GF-D8 (cell line): ENCODE results near the gene FAM83C.

Experiments used
- DNase-seq: peaks from one replicate; lab custom pipeline; 2025; lab: John Stamatoyannopoulos, UW

The FAM83C gene

DNA sequence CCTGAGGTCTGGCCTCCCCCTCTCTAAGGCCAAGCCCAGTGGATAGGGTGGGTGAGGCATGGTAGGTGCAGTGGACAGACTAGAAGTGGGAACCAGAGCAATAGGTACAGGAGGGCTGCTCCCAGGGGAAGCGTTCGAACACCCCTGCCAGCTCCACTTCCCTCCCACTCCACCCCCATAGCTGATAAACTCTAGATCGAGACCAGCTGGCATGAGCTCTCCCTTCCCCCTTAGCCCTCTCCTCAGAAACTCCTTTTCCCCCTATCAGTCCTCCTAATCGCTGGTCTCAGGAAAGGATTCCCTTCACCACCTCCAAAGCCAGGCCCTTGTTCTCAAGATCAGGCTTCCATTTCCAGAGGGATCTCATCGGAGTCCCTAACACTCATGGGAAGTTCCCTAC, 6.0 kb upstream of the FAM83C start:
- no peak for DNase-seq

DNA sequence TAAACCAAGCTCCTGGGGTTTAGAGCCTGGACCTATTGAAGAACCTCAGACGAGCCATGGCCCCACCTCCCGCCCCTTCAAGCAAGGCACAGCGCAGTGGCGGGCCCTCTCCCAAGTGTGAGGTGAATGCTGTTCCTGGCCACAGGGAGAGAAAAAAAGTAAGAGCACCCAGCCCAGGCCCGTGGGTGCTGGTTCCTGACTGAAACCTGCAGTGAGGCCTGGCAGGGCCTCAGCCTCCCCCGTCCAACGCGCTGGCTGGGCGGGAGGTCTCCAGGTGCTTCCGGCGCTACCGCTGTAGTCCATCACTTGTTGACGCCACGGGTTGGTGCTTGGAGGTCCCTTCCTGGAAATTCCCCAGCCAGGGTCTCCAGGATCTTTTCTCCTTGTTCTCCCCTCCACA, 5.5 kb upstream of the FAM83C start:
- DNase-seq = no peak

DNA sequence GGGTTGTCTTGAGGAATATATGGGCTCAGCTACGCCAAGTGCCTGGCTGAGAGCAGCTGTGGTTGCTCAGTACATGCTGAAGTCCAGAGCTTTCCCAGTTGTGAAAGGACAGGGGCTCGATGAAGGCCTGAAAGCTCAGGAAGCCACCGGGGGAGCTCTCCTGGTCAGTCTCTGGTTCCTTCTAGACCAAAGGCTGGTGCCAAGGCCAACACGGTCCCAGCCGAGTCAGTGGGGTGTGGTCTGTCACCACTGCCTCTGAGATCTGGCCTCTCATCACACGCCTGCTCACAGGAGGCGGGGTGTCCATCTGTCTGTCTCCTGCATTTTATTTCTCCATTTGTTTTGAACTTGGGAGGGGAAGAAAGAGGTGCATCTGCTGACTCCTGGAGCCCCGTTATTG, 4.9 kb upstream of the FAM83C start:
- DNase-seq = no peak

GRCh38 chr20:35296101-35296554, 3.9 kb upstream of the FAM83C start:
- DNase-seq = no peak

DNA sequence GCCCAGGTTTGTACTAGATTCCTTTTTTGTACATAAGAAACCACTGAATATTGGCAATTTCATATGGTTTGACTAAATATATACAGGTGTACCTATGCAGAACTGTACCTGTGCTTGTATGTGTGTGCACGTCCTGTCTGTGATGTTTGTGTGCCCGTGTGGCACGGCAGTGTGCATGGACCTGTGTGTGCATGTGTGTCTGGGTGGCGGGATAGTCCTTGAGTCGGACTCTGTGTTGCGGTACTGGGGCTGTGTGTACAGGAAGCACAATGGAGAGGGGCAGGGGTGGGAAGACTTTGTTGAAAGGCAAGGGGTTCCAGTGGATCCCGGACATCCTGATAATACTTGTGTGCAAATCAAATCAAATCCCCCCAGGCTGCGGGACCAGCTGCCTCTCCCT, 3.4 kb upstream of the FAM83C start:
- DNase-seq = no peak

DNA sequence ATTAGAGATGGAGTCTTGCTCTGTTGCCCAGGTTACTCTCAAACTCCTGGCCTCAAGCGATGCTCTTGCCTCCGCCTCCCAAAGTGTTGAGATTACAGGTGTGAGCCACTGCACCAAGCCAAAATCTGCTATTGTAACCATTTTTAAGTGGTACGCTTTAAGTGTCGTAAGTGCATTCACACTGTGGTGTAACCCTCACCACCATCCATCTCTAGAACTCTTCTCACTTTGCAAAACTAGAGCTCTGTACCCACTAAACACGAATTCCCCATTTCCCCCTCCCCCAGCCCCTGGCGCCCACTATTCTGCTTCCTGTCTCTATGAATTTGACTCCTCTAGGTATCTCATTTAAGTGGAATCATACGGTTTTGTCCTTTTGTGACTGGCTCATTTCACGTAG, 2.8 kb upstream of the FAM83C start:
- no peak for DNase-seq

GRCh38 chr20:35294293-35294685, 2.1 kb upstream of the FAM83C start:
- DNase-seq = no peak

DNA sequence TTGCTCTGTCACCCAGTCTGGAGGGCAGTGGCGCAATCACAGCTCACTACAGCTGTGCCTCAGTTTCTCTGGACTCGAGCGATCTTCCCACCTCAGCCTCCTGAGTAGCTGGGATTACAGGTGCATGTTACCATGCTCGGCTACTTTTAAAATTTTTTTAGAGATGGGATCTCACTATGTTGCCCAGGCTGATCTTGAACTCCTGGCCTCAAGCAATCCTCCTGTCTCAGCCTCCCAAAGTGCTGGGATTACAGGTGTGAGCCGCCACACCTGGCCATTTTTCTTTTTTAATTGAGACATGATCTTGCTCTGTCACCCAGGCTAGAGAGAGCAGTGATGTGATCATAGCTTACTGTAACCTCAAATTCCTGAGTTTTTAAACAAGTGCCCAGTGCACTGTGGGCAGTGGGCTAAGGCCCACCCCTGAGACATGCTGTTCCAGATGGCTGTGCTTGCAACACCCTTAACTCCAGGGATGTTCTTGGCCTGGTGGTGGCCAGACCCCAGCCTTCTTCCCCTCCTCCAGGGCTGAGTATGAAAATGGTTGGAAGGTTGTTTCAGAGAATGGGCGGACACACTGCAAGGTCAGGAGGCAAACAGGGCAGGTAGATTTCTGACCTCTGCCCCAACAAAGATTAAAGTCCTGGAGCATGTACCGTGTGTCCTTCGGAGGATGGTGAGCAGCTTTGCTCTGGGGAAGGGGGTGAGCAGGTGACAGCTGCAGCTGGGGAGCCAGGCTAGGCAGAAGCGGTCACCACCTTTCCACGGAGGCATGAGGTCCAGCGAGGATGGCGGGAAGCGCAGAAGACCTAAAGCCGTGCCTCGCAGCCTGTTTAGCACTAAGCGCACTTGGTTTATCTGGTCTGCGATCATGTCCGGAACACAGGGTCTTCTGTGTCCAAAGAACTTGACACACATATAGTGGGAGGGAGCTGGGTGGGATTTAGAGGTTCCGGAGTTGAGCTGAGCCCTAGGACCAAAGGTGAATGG, 1.4 kb upstream of the FAM83C start:
- DNase-seq = no peak

DNA sequence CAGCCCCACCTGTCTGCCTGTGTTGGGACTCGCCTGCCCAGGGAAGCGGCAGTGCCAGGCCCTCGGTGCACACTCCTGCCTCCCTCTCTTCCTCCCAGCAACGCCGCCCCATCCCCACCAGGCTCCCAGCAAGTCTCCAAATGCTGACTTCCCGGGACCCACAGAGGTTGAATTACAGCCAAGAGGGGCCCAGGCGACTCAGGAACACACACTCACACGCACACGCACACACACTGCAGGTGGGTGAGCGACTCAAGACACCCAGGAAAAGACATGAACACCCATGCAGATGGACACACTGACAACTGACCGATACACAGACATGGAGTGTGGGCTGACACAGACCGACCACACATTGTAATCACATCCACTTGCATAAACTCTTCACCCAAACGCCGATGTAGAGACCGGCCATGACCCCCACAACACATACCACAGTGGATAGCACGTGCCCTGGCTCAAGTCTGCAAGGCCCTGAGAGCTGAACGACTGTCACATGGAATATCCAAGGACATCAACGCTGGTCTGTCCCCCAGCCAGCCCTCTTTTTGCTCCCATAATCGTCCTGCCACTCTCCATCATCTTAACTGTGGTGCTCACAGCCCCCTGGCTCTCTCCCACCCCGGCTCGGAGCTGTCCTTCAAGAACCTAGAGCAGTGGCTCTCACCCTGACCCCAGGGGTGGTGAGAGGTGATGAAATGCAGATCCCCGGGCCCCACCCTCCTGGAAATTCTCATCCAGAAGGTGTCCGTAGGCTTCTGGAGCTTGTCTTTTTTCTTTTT, 470 bp upstream of the FAM83C start:
- no peak for DNase-seq

GRCh38 chr20:35290887-35291417, 1.3 kb downstream of the FAM83C start:
- DNase-seq = no peak

DNA sequence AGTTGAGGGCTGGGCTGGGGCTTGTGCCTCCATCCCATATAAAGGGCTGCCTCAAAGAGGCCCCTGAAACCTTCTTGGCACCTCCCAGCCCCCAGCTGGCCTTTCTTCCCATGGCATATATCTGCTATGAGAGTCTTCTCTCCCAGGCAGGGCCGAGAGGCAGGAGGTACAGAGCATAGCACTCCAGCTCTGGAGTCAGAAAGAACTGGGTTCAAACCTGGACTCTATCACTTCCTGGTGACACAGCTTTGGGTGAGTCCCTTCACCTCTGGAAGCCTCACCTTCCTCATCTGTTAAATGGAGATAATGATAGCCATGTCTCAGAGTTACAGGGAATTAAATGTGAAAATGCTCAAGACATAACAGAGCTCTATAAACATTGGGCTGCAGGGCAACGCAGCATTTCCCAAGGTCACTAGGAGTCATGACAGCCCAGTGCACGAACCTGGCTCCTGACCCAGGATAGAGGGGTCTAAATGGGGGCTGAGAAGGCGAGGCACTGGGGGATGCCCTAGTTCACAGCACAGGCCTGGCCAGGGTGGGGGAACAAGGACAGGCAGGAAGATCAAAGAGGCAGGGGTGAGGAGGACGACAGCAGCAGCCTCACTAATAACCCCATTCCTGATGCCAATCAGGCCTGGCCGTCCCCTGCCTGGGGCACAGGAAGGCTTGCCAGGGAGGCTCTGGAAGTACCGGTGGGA, 1.9 kb downstream of the FAM83C start:
- no peak for DNase-seq

DNA sequence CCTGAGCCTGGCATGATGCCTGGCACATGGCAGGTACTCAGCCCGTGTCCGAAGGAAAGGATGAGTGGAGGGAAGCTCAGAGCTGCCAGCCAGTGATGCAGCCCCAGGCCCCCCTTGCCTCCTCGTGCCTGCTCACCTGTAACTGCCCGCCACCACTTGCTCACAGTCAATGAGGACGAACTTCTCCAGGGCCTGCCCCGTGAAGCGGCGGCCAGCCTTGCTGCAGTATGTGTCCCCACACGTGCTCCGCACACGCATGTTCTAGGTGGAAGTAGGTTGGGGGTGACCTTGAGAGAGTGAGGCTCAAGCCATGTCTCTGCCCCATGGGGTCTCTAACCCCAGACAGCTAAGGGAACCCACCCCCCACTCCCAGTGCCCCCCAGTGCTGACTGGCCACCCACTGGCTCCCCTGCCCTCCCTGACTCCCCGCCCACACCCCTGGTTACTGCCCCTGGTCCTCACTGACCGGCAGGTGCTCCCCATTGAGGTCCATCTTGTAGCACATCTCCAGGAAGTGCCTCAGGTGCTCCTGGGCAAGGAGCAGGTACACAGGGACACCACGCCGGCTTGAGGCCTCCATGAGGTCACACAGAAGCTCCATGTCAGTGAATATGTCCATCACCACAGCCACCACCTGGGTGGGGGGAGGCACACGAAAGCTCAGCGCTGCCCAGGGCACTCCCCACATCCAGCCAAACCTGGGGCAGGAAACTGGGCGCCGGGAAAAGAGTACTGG, 3.7 kb downstream of the FAM83C start:
- no peak for DNase-seq

DNA sequence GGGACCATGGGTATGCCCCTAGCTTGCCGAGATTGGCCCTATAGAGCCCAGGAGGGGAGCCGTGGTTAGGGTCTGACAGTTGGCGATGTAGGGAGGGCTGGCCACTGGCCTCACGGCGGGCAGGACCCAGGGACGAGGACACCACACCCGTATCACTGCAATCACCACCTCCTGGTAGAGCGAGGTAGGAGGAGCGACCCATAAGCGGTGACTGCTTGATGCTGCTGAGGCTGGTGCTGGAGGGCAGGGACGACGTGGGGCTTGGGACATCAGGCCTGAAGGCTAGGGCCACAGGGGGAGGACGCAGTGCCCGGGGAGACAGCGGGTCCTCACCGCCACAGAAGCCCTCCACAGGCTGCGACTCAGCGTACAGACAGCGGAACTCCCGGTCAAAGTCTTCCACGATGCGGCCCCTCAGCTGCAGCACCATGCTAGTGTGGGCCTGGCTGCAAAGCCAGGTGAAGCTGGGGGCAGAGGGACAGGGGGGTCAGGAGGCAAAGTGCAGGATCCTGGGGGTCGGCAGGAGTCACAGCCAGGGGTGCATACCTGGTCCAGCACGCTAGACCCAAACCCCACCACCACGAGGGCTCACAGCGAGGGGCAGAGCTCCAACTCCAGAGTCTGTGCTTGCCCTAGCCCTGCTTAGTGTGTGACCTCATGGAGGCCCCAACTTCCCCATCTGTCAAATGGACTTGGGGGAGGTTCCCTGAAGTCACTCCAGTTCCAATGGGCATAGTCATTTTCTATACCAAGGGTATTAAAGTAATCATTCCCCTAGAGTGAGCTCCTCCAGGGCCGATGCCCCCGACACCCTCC, 4.5 kb downstream of the FAM83C start:
- no peak for DNase-seq

DNA sequence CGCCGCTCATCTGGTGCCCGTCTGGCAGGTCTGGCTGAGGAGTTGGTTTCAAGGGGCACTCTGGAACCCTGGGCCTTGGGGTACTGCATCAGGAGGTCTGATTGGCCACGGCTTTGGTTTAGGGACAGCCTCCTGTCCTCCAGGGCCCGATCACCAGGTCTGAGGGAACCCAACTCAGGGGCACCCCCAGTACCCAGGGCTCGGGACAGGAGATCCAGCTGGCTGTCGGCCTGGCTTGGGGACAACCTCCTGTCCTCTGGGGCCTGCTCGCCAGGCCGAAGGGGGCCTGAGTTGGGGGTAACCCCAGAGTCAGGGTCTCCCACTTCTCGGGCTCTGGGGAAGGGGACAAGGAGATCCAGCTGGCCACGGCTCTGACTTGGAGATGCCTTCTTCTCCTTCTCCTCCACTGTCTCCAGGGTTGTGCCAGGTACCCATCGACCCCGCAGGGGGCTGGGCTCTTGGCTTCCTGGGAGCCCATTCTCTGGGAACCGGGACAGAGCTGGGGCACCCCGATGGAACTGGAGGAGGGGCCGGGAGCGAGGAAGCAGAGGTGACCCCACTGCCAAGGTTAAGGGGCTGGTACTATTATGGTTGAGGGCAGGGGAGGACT, 5.2 kb downstream of the FAM83C start:
- DNase-seq = no peak

DNA sequence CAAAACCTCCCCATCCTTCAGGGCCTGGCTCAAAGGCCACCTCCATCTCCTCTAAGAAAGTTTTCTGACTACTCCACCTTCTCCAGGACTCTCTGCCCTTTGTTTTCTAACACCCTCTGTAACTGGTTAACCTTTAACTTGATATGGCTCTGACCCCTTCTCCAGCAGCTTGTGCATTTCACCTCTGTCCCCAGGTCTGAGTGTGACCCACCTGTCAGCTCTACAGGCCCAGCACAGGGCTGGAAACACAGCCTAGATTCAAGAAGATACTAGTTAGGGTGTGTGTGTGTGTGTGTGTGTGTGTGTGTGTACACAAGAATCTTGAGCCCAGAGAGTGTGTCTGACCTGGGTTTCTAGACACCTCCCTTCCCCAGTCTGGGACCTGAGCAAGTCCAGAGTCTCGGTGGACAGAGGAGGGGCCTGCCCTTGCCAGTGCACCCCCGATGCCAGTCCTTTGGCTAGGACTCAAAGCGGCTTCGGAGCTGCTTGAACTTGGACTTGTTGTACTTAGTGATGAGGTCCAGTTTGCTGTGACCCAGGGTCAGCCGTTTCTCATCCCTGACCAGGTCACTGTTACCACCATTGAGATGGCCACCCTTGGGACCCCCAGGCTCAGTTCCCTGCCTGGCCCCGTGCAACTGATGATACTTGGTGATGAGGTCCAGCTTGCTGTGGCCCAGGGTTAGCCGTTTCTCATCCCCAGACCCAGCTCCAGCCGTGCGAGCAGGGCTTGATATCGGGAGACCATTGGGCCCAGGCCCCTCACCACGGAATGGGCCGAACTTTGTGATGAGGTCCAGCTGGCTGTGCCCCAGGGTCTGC, 5.9 kb downstream of the FAM83C start:
- no peak for DNase-seq

DNA sequence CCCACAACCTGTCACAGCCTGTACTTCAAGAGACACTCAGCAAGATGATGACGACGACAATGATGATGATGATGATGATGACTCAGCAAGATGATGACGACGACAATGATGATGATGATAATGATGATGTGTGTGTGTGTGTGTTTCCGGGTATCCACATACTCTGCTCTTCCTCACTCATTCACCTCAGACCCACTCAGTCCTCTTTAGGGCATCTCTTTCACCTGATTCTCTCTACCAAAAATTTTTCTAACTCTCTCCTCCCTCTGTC, 6.5 kb downstream of the FAM83C start:
- DNase-seq = no peak

DNA sequence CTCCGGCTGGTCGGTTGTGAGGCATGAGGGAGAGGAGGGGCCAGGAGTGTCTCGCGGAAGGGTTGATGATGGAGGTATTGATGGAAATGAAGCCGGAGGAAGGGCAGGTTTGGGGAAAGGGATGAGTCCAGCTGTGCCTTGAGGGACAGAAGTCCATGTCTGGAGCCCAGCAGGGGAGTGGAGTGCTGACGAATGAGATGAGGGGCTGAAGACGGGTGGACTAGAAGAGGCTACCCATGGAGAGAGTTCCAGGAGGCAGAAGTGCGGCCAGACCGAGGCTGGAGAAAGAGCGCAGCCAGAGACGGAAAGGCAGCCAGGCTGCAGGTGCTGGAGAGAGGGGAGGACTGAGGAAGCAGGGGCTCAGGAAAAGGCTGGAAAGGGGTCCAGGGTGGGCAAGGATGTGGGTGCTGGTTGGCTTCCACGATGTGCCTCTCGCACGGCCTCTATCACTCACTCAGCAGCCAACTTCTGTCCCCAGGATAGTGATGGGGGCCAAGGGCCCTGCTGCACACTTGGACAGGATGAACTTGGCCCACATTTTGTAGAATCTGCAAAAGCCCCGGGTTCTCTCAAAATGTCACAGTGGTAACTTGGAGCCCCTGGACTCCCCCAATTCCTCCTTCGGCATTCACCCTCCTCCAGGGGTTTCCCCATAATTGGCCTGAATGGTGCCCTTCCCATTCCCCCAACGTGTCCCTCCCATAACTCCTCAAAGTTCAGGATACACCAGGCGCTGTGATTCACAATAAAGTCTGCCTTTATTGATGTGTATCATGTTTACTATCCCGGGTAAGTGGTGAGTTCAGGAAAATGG, 7.0 kb downstream of the FAM83C start:
- no peak for DNase-seq

DNA sequence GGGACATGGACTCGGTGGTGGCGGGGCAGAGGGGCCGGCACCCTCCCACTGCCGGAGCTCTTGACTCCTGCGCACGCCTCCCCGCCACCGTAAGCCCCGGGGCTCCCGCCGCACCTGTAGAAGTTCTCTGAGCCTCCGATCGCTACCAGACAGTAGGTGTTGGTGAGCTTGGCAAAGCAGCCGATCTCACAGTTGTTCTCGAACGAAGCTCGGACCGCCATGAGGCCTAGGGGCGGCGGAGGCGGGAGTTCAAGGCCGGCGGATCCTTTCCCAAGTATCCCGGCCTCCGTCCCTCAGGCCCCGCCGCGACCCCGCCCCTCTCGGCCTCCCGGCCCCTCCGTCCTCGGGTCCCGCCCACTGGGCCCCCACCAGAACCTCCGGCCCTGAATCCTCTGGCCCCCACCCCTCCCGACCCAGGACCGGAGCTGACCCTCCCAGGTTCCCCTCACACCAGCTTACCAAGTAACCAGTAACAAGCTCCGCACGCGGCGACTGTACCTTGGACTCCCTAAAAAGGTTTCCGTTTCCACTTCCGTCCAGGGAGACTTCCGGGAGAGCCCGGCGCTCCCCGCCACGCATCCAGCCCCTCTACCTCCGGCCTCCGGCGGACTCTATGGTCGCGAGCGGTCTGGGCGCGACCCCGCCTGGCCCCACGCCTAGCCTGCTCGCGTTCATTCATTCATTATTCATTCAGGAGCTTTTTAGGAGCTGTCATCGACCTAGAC, 7.8 kb downstream of the FAM83C start, which contains the start of gene EIF6:
Gene EIF6, minus strand, starts transcription at position 506 of the 725 bp plus-strand sequence. Its CDS starts 285 bp downstream, at position 221.
- peak; percentile 64 for DNase-seq
